K562 (cell line): Measurements from ENCODE around the gene NOSIP. TPM values are rescaled to one million over a fixed set of nuclear protein-coding genes. Genes with fewer than 3 reads are reported as not detected.

Source experiments
- BRD4 ChIP-seq: fragments of 200-600 bp; sonication (generic); IDR thresholded peaks from 2 replicates; pipeline ENCODE4 v1.6.1; 2017; ENCODE audit warnings: inconsistent platforms
- BRD9 ChIP-seq: fragments of 450-650 bp; IDR thresholded peaks from 2 replicates; pipeline ENCODE4 v1.6.1; 2018; ENCODE audit warnings: low read depth; ENCODE audit not compliant: partially characterized antibody
- FOXP1 ChIP-seq: sonication (generic); formaldehyde crosslinking; IDR thresholded peaks from 2 replicates; pipeline ENCODE4 v1.8.0; 2022; ENCODE audit warnings: mild to moderate bottlenecking, missing genetic modification reagents
- JUND ChIP-seq, 2 experiments: IDR thresholded peaks; 2 replicates in 1 of 2; 3 replicates in 1 of 2; pipeline ENCODE4 v1.6.1; 2011; ENCODE audit warnings: borderline replicate concordance in 2 of 2, low read depth in 2 of 2, low read length in 2 of 2, improper control_type of control experiment in 1 of 2, missing biosample characterization in 1 of 2, missing genetic modification characterization in 1 of 2, missing genetic modification reagents in 1 of 2
- NR2C2 ChIP-seq, 2 experiments: fragments of 200-800 bp in 1 of 2; sonication (Bioruptor generic) in 1 of 2; sonication (generic) in 1 of 2; formaldehyde crosslinking in 1 of 2; IDR thresholded peaks; 2 replicates each; pipeline versions ENCODE4 v1.6.1 to v1.8.0; 2016 to 2022; ENCODE audit warnings: mild to moderate bottlenecking in 1 of 2, missing compliant biosample characterization in 1 of 2, missing genetic modification characterization in 1 of 2, missing genetic modification reagents in 1 of 2
- STAT5A ChIP-seq: IDR thresholded peaks from 2 replicates; pipeline ENCODE4 v1.6.1; 2012; ENCODE audit warnings: low read length, inconsistent platforms, borderline replicate concordance
- ZC3H4 ChIP-seq: sonication (generic); formaldehyde crosslinking; IDR thresholded peaks from 2 replicates; pipeline ENCODE4 v1.9.0; 2021; ENCODE audit warnings: missing genetic modification reagents, borderline replicate concordance
- ZNF184 ChIP-seq: sonication (generic); formaldehyde crosslinking; IDR thresholded peaks from 2 replicates; pipeline ENCODE4 v1.5.0; 2020; ENCODE audit warnings: missing genetic modification reagents
- ZNF696 ChIP-seq: fragments of 250-450 bp; sonication (Bioruptor Pico); conservative IDR thresholded peaks from 2 replicates; pipeline ENCODE4 v1.4.0; 2020; ENCODE audit warnings: mild to moderate bottlenecking, moderate library complexity
- ZNF717 ChIP-seq: fragments of 250-450 bp; sonication (Bioruptor Pico); IDR thresholded peaks from 2 replicates; pipeline ENCODE4 v1.5.0; 2021
- polyA plus RNA-seq, 8 experiments: library from polyadenylated mRNA; depleted of rRNA in 4 of 8; stranded (reverse) in 5 of 8; unstranded in 3 of 8; fragments of >200 nt; fragmentation: Nextera tagmentation in 2 of 8; fragmentation: Illumina TruSeq in 1 of 8; extraction: Ambion mirVana in 2 of 8; extraction: Trizol in 1 of 8; gene quantifications; 2 replicates each; pipeline versions ENCODE4 v1.2.1 to v1.2.3, GENCODE V29; 2011 to 2014; ENCODE audit warnings: inconsistent platforms in 1 of 8, missing spikeins in 1 of 8
- total RNA-seq, 7 experiments: library from RNA; depleted of rRNA in 6 of 7; stranded (reverse); fragments of >200 nt in 6 of 7; fragmentation: Illumina TruSeq in 2 of 7; extraction: Trizol in 2 of 7; gene quantifications; 2 replicates each; pipeline versions ENCODE4 v1.2.1 to v1.2.3, GENCODE V29; 2011 to 2021; ENCODE audit warnings: low replicate concordance in 1 of 7
- TF ChIP-seq, protein P1 (sequence below): fragments of 450-650 bp; formaldehyde crosslinking; IDR thresholded peaks from 2 replicates; pipeline ENCODE4 v1.4.0; 2020; ENCODE audit warnings: mild to moderate bottlenecking, moderate library complexity
- TF ChIP-seq, protein P2 (sequence below): fragments of 450-650 bp; IDR thresholded peaks from 2 replicates; pipeline ENCODE4 v1.6.1; 2016; ENCODE audit warnings: borderline replicate concordance
- TF ChIP-seq, protein P3 (sequence below): IDR thresholded peaks from 2 replicates; pipeline ENCODE4 v1.6.1; 2016; ENCODE audit warnings: missing genetic modification characterization, missing compliant biosample characterization
- TF ChIP-seq, protein P4 (sequence below): fragments of 450-650 bp; formaldehyde crosslinking; IDR thresholded peaks from 2 replicates; pipeline ENCODE4 v1.4.0; 2022; ENCODE audit warnings: missing genetic modification characterization
- TF ChIP-seq, protein P5 (sequence below): sonication (generic); formaldehyde crosslinking; IDR thresholded peaks from 2 replicates; pipeline ENCODE4 v1.8.1; 2022; ENCODE audit warnings: missing genetic modification reagents
- TF ChIP-seq, protein P6 (sequence below): fragments of 450-650 bp; conservative IDR thresholded peaks from 2 replicates; pipeline ENCODE4 v1.6.1; 2016; ENCODE audit warnings: missing genetic modification characterization, low read depth, mild to moderate bottlenecking, missing compliant biosample characterization, moderate library complexity

Gene NOSIP
- total and polyA plus RNA-seq, 9 of the 15 experiments (the other 6 are each of a cell fraction or from before 2014, with no cell fraction given), result 14.4 to 153 (median 79.9) TPM

DNA sequence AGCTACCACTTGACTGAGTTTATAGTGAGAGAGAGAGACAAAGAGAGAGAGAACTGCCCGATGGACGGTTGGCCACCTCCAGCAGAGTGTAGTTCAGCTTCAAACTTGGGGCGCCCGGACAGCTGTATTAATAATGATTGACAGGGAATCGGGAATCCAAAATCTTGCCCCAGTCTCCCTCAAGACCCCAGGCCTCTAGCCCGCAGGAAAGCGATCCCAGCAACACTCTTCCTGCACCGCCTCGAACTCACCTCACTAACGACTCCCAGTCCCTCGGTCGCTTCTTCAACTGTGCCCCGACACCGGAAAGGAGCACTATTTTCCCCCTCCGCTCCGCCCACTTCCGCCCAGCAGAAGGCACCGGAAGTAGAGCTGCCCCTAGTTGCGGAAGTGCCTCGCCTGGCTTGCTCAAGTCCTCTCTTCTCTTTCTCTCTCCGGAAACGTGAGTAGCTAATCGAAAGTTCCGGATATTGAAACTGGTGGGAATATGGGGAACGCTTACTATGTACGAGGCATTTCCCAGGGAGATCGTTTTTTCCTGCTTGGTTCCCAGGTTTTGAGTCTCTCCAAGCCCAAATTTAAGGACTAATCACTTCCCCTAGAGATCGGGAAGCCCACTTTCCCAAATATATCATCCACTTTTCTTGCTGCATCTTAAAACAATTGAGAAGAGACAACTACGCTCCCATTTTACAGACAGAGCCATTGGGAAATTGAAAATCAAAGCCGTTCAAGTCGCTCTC lies at the start of gene NOSIP (continued):
- TF ChIP-seq, protein P1, sequence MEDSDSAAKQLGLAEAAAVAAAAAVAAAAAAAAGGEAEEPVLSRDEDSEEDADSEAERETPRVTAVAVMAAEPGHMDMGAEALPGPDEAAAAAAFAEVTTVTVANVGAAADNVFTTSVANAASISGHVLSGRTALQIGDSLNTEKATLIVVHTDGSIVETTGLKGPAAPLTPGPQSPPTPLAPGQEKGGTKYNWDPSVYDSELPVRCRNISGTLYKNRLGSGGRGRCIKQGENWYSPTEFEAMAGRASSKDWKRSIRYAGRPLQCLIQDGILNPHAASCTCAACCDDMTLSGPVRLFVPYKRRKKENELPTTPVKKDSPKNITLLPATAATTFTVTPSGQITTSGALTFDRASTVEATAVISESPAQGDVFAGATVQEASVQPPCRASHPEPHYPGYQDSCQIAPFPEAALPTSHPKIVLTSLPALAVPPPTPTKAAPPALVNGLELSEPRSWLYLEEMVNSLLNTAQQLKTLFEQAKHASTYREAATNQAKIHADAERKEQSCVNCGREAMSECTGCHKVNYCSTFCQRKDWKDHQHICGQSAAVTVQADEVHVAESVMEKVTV (CRISPR knock-in tag), result peak; percentile 40; the same call in 1 of the 2 replicates
- TF ChIP-seq BRD9 (peak; percentile 53), ZNF717 (CRISPR knock-in tag) (no peak), ZC3H4 (CRISPR knock-in tag) (no peak), ZNF184 (CRISPR knock-in tag) (no peak), NR2C2 (CRISPR knock-in tag; IDR thresholded peaks at IDR 0.05) (peak; percentile 72; the same call in 1 of the 2 replicates), NR2C2 (tag; IDR thresholded peaks at IDR 0.05) (peak; percentile 95), STAT5A (peak; percentile 43; the same call in 1 of the 2 replicates), FOXP1 (no peak), ZNF696 (no peak), JUND (IDR thresholded peaks at IDR 0.05; ENCODE audit: borderline replicate concordance, low read depth, low read length) (peak; percentile 83), JUND (tag; IDR thresholded peaks at IDR 0.05; ENCODE audit: borderline replicate concordance, low read depth, low read length) (peak; percentile 32; the same call in 1 of the 3 replicates), BRD4 (no peak)
- TF ChIP-seq, protein P2, sequence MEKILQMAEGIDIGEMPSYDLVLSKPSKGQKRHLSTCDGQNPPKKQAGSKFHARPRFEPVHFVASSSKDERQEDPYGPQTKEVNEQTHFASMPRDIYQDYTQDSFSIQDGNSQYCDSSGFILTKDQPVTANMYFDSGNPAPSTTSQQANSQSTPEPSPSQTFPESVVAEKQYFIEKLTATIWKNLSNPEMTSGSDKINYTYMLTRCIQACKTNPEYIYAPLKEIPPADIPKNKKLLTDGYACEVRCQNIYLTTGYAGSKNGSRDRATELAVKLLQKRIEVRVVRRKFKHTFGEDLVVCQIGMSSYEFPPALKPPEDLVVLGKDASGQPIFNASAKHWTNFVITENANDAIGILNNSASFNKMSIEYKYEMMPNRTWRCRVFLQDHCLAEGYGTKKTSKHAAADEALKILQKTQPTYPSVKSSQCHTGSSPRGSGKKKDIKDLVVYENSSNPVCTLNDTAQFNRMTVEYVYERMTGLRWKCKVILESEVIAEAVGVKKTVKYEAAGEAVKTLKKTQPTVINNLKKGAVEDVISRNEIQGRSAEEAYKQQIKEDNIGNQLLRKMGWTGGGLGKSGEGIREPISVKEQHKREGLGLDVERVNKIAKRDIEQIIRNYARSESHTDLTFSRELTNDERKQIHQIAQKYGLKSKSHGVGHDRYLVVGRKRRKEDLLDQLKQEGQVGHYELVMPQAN, result 0 out of 2 replicates have a peak, but pooled peaks have one; percentile 53
- TF ChIP-seq, protein P3, sequence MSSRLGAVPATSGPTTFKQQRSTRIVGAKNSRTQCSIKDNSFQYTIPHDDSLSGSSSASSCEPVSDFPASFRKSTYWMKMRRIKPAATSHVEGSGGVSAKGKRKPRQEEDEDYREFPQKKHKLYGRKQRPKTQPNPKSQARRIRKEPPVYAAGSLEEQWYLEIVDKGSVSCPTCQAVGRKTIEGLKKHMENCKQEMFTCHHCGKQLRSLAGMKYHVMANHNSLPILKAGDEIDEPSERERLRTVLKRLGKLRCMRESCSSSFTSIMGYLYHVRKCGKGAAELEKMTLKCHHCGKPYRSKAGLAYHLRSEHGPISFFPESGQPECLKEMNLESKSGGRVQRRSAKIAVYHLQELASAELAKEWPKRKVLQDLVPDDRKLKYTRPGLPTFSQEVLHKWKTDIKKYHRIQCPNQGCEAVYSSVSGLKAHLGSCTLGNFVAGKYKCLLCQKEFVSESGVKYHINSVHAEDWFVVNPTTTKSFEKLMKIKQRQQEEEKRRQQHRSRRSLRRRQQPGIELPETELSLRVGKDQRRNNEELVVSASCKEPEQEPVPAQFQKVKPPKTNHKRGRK (tag), result peak; percentile 55; the same call in 1 of the 2 replicates
- TF ChIP-seq, protein P4, sequence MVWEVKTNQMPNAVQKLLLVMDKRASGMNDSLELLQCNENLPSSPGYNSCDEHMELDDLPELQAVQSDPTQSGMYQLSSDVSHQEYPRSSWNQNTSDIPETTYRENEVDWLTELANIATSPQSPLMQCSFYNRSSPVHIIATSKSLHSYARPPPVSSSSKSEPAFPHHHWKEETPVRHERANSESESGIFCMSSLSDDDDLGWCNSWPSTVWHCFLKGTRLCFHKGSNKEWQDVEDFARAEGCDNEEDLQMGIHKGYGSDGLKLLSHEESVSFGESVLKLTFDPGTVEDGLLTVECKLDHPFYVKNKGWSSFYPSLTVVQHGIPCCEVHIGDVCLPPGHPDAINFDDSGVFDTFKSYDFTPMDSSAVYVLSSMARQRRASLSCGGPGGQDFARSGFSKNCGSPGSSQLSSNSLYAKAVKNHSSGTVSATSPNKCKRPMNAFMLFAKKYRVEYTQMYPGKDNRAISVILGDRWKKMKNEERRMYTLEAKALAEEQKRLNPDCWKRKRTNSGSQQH (CRISPR knock-in tag), result 0 out of 2 replicates have a peak, but pooled peaks have one; percentile 80
- TF ChIP-seq, protein P5, sequence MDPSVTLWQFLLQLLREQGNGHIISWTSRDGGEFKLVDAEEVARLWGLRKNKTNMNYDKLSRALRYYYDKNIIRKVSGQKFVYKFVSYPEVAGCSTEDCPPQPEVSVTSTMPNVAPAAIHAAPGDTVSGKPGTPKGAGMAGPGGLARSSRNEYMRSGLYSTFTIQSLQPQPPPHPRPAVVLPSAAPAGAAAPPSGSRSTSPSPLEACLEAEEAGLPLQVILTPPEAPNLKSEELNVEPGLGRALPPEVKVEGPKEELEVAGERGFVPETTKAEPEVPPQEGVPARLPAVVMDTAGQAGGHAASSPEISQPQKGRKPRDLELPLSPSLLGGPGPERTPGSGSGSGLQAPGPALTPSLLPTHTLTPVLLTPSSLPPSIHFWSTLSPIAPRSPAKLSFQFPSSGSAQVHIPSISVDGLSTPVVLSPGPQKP (CRISPR knock-in tag), result no peak
- TF ChIP-seq, protein P6, sequence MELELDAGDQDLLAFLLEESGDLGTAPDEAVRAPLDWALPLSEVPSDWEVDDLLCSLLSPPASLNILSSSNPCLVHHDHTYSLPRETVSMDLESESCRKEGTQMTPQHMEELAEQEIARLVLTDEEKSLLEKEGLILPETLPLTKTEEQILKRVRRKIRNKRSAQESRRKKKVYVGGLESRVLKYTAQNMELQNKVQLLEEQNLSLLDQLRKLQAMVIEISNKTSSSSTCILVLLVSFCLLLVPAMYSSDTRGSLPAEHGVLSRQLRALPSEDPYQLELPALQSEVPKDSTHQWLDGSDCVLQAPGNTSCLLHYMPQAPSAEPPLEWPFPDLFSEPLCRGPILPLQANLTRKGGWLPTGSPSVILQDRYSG (tag), result 0 out of 2 replicates have a peak, but pooled peaks have one; percentile 40
